T-helper 2 cell (primary cell): ENCODE measurements around the gene ADAT2.
A peak's percentile ranks its signal among the peaks of the same experiment; 100 is the strongest.

Experiments
- DNase-seq, 5 experiments: peaks; one replicate each; pipeline versions ENCODE4 v3.0.0 to v3.0.0-alpha.2; 2012 to 2022

ADAT2 gene

DNA sequence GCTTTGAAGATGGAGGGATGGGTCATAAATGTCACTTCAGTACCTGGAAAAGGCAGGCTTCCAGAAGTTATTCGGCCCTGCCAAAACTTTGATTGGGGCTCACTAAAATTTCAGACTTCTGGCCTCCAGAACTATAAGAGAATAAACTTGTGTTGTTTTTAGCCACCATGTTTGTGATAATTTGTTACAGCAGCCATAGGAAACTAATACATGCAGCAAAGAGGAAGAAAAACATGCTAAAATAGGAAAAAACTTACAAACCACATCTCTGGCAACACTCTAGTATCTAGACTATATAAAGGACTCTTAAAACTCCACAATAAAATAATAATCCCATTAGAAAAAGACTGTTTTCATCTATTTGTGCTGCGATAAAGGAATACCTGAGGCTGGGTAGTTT is 9.5 kb downstream of the ADAT2 start:
- no peak for DNase-seq

DNA sequence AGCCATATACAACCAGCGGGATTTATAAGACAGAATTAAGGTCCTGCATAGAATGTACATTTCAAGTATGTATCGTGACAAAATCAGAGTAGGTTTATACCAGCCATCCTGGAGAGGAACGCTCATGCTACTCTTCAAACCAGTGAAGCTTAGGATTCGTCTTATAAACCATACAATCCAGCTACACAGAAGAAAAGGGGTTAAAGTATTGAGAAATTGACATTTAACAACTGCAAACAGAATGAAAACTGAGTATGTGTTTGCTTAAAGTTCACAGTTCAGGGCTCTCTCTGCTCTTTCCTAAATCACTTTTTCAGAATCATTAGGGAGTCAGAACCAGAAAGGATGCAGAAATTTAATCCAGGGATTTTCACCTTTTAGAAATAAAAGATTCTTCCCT is 17.9 kb downstream of the ADAT2 start:
- no peak for DNase-seq

DNA sequence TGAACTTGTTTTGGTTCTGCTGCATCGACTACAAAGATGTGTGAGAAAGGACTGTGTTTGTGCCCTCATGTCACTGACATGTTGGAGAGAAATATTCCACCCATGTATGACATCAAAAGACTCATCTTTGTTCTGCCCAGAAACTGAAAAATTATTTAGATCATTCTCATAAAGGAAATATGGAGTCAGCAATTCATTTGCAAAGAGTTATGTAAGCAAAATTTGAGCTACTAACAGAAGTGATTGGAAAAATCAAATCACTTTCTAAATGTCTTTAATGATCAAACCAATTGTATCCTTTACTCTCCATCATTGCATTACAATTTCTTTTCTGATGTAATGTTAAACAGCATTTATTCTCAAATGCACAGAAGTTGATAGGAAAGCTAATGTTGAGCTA is 19.3 kb downstream of the ADAT2 start:
- DNase-seq = no peak

DNA sequence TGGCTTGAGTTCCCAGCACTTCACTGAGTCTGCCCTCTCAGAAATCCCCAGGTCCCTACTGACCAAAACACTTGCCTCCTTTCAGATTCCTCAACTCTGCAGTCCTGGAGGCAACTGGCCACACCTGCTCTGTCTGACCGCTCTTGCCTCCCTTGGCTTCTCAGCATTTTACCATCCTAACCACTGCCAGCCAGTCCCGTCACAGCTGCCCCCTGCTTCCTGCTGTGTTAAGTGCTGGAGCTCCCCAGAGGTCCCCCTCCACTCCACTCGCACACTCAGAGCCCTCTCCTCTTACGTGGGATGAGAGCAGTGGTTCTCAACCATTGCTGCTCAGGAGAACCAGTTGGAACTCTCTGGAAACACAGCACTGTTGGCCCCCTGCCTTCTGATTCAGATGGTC is 20.5 kb downstream of the ADAT2 start:
- DNase-seq = no peak

DNA sequence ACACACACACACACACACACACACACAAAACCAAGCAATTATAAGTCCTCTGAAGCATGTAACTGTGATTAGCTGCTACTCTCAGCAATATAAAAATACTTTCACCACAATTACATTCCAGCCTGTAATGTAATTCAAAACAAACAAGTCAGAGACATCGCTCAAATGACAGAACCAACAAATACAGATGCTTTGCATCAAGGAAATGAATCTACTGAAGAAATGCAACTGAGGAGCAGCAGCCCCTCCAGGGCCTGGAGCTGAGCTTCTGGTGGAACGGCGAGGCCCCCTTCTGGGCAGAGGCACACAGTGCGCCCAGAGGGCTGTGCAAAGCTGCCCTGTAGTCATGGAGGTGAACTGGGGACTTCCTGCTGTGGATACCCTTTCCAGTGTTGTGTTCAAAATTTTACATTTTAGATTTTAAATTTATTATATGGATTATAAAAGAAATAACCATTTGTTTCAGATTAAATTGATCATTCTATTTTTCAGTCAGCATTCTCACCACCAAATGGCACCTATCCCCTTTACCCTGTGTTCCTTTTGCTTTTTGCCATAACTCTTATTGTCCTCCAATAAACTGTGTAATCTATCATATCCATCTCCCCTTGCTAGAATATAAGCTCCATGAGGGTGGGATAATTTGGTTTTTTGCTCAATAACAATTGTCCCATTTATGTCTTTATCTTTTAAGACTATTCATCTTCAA is 23.2 kb downstream of the ADAT2 start:
- DNase-seq = peak; percentile 40 to 80 (median 53)

DNA sequence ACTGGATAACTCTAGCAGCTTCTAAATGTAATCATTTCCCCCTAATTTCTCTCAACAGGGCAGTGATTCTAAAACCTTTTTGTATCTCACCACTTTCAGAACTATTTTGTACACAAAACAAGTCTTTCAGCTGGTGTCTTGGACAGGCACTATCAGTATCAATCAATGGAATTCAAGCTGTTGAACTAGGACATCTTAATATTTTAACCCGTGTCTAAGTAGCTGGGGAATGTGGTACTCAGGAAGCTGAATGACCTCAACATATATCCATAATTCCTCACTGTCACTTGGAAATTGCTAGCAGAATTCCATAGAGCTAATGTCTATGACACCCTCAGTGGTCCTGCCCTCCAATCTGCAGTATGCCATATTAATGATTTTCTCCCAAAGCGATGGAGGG is 24.5 kb downstream of the ADAT2 start:
- DNase-seq = no peak

DNA sequence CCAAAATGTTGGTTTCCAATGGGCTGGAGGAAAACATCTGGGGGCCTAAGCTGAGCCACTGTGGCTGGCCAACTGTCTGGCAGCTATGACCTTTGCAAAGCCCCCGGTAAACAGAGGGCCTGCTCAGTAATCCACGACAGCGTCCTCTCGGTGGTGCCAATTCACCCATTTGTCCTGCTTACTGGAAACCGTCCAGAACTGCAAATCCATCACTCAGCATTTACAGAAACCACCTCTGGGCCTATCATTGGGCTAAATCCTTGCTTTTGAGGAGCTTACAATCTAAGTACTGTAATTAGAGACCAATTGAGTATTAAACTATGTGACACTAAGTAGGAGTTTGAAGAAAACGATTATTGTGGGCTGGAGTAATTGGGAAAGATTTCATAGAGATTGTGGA is 31.0 kb downstream of the ADAT2 start:
- no peak for DNase-seq

DNA sequence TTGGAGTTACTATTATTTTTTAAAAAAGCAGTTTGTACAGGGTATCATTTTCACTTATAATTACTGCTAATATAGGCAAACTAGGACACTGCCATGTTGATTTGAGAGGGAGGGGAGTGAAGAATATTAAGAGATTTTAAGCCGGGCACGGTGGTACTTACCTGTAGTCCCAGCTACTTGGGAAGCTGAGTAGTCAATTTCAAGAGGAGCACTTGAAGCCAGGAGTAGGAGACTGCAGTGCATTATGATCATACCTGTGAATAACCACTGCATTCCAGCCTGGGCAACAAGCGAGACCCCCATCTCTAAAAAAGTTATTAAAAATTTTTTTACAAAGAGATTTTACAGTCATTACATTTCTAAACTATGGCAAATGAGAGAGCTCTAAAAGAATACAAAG is 35.7 kb downstream of the ADAT2 start:
- DNase-seq = no peak

DNA sequence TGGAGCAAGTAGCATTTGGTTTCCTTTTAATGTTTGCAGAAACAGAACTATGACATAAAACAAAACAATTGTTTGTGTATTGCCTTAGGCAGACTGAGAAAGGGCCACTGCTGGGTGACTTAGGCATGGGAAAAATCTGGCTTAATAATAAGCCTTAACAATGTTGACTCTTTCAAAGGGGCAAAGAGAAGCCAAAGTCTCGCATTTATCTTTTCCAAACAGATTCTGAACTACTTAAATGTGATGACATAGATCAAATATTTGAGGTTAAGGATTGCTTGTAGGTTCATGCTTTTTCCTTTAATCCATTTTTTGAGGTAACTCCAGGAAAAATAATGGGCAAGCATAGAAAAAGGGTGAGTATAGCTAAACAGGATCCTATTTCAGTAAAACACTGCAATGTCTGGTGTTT is 39.6 kb downstream of the ADAT2 start:
- no peak for DNase-seq

DNA sequence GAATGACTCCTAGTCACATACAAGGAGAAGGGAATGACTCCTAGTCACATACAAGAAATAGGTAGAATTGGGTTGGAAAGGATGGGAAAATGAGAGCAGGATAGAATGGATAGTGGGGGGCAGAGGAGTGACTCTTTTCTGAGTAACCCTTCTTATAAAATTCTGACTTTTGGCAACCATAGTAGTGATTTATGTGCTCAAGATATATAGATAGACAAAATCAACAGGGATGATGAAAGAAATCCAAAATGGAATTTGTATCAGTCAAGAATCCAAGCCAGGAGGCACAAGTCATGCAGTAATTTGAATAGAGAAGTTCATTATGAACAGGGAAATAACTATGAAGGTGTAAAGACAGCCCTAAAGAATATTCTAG is 41.7 kb downstream of the ADAT2 start:
- no peak for DNase-seq

DNA sequence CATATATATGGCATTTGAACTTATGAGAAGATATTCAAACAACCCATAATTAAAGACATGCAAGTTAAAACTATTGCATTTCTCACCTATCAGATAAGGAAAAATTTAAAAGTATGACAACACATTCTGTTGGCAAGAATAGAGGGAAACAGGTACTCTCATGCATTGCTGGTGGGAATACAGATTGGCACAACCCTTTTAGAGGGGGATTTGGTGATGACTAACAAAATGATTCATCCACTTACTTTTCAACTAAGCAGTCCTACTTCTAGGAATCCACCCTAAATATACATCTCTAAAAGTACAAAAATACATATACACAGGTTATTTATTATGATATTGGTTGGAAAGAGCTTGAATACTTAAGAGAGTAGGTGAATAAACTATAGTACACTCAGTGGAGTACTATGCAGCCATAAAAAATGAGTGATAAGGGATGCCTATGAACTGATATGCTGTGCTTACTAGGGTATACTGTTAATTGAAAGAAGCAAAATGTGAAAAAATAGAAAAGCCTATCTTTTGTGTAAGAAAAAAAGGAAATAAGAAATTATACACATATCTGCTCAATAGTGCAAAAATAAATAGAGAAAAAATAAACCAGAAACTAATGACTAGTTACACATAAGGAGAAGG is 42.2 kb downstream of the ADAT2 start:
- DNase-seq = no peak

DNA sequence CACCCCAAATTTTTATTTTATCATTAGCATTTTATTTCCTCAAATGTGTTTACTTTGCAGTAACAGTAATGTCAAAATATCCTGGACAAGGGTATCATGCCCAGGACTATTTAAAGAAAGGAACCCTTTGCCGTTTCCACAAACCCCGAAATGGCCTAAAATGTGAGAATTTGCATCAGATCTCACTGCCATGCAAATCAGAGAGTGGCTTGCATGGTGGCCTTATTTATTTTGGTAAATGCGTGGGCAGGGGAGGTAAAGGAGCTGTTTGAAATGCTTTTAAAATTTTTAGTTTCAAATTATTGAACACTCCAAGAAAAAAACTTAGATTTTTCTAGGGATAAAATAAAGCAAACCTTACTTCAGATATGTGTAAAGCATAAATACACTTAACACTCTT is 43.8 kb downstream of the ADAT2 start:
- DNase-seq = no peak

DNA sequence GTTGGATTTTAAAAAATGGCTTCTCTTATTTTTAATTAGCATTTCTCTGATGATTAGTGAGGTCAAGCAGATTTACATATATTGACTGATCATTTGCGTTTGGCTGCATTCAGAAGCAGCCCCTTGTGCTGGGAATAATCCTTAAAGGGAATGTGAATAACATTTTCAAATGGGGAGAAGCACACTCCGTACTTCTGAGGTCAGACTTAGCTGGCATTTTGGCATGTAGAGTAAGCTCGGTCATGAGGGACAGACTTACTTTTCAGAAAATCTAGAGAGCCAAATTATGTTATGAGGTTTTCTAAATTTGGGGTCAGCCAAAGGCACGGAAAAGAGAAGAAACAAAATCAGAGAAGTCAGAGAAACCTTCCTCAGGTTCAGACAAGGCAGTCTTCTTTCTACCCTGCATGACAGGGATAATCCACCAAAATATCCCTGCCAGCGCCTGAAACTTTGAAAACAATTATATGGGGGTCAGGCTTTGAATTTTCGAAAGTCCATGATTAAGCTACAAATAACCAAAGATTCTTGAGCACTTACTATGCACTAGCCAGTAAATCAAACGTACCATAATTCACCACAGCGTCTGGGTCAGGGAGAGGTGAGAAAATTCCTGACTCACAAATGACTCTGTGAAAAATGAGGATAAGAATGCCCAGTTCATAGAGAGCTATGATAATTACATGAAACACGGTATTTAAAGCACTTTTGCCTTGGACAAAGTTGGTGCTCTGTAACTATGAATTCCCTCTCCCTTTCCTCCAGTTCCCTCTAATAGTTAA is 44.9 kb downstream of the ADAT2 start:
- no peak for DNase-seq

DNA sequence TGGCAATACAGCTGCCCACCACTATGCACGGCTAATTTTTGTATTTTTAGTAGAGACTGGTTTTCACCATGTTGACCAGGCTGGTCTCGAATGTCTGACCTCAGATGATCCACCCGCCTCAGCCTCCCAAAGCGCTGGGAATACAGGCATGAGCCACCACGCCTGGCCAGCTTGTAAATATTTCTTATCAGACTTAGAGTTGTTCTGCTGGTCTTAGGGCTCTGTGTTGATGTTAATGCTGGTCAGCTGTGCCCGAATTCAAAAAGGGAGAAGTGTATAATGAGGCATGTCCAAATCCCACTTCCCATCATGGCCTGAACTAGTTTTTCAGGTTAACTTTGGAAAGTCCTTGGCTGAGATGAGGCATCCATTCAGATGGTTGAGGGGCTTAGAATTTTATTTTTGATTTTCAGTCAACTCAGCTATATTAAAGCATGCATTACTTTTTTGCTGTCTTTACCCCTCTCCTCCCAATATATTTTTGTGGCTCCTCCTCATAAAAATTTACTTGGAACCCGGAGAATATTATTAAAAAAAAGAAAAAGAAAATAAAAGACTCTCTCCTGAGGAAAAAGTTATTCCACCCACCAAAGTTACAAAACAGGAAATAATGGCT is 47.7 kb downstream of the ADAT2 start:
- no peak for DNase-seq

DNA sequence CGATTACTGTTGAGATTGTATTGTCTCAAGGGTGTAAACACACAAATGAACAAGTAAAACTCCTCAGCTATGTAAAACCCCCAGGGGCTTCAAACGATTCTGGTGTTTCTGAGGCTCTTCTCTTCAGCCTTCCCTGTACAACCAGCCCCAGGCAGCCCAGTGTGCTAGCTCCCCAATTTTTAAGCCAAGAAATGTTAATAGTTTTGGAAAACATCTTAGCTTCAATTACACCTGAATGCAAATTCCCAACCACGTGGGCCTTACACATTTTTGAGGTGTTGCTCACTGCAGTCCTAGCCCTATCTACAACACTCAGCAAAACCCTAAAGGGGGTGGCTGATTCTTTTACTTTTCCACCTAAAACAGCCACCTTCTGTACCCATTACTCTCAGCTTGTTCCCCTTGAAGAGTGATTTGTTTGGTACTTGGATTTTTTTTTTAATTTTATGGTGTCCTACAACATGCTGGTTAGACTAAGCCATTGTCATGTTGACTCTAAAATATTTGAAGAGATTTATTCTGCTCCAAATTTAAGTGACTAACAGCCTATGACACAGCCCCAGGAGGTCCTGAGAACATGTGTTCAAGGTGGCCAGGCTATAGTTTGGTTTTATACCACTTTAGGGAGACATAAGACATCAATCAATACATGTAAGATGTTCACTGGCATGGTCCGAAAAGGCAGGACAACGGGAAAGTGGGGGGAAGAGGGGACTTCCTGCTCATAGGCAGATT is 48.7 kb downstream of the ADAT2 start:
- no peak for DNase-seq

DNA sequence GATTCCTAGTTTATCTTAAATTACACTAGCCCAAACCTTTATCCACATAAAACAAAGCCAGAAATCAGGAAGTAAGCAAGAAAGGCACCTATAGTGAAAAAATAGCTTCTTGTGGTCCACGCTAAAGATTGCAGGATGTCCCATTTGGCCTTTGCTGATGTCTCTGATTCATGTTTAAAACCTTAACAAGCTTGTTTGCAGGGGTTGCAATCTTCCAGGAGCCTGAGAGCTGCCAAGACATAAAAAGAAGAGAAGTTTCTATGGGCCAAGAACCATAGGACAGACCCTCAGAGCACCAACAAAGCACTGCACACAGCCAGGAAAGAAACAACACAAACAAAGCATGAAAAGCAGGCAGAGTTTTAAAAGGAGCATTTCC is 49.4 kb downstream of the ADAT2 start:
- no peak for DNase-seq

DNA sequence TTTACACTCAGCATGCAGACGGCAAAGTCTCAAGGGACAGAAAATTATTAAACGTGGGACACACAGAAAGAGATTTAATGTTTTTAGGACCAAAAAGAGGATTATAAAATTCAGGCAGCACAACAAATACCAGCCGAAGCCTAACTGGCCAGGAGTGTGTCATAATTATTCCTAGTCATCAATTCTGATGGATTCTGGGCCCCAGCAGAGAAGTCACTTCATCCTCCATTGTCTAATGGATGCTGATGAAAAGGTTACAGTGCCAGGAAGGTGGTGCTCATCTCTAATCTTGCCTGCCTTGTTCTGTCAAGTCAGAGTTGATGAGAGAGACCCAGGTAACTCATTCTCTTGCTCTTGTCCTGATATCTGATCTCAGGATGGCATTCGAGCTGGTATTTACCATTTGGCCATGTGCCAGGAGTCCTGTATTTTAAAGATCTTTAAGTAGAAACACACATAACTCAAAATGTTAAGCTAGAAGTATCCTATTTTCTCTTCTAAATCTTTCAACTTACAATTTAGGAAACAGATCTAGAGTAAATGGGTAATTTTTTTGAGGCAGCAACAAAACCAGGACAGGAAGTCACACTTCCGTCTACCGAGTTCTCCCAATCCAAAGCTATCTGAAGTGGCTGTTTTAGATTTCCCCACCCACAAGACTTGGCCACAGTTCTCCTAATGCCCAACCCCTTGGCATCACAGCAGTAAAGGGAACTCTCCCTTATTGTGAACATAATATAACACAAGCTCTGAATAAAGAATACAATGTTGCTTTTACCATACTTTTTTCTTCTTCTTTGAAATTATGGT is 50.0 kb downstream of the ADAT2 start:
- DNase-seq = peak in 2 of 5 experiments; percentile 10 to 56

DNA sequence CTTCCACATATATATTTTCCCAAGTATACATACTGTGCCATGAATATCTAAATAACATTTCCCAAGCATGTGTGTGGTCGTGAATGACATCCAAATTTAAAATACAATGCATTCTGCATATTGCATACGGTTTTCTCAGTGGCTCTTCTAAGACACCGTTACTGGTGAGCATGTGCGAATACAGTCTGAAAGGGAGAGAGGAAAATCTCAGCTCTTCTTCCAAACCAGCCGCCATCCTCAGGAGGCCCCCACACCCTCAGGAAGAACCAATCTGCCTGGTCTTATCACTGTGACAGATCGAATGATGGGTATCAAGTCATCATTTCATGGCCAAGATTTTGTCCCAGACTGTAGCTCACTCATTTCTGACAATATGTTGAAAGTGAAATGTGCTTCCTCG is 50.7 kb downstream of the ADAT2 start:
- no peak for DNase-seq

DNA sequence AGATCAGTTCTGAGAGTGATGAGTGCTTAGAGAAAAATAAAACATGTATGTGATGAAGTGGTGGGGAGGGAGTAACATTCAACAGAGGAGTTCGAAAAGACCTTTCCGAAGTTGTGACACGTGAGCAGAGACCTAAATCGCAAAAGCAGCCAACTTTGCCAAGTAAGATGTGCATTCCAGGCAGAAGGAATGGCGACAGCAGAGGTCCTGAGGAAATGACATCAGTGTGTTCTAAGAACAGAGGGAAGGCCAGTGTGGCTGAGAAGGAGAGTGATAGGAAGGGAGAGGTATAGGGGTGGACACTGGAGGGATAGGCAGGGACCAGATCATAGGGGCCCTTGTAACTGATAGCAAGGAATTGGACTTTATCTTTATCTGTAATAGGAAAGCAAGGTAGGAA is 51.3 kb downstream of the ADAT2 start:
- no peak for DNase-seq

DNA sequence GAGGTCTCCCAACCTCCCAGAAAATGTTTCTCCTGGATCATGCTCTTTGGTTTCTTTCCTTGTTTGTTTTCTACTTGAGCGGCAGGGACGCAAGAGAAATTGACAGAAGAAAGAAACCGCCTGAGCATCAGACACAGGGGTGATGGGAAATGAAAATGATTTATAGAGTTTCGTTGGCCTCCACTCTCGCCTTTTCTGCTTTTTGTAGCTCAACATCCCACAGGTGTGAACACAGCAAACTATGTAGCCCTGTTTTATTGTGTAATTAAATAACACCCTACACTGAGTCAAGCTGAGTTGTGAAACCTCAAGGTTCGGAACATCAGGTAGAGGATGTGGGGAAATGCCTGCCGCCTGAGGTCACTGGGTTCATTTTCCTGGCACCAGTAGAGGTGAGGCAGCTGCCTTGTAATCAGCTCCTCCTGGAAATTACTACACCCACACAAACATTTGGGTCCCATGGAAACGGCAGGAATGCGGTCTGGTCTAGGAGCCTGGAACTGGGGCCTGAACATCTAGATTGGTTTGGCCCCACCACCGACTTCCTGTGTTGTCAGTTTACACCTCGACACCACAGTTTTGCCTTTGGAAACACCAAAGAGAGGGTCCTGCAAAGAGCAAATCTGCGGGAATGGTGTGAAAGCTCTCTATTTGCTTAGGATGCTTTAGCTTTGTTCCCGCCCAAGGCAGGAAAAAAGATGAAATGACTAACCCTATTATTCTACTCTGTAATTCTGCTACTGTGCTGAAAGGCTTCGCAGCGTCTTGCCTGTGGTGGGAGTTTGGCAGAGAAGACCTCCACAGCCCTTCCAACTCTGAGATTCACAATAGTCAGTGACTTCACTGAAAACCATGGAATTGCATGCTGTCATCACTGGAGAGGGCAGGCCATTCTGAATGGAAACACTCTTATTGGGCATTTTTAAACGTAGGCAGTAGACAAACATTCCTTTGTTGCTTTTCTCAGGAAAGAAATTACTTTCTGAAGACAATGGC is 53.0 kb downstream of the ADAT2 start:
- peak in 2 of 5 experiments; percentile 1 to 83 for DNase-seq
